ENCODE data around the gene NAP1L4.

Gene NAP1L4

DNA sequence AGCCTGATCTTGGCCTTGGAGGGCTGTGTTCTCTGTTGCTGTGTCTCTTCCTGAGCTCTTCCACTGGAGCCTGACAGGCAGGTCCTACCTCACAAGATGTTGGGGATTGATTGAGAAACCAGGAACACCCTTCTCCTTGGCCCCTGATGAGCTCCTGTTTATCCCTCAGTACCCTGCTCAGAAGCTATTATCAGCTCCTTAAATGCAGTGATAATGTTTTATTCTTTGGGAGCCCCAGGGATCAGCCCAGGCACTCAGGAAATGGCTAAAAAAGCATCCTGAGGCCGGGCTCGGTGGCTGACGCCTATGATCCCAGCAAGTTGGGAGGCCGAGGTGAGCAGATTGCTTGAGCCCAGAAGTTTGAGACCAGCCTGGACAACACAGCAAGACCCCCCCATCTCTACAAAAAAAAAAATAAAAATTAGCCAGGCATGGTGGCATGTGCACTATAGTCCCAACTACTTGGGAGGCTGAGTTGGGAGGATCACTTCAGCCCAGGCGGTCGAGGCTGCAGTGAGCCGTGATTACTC lies 58.0 kb downstream of the NAP1L4 start:
- DNase-seq: no peak

DNA sequence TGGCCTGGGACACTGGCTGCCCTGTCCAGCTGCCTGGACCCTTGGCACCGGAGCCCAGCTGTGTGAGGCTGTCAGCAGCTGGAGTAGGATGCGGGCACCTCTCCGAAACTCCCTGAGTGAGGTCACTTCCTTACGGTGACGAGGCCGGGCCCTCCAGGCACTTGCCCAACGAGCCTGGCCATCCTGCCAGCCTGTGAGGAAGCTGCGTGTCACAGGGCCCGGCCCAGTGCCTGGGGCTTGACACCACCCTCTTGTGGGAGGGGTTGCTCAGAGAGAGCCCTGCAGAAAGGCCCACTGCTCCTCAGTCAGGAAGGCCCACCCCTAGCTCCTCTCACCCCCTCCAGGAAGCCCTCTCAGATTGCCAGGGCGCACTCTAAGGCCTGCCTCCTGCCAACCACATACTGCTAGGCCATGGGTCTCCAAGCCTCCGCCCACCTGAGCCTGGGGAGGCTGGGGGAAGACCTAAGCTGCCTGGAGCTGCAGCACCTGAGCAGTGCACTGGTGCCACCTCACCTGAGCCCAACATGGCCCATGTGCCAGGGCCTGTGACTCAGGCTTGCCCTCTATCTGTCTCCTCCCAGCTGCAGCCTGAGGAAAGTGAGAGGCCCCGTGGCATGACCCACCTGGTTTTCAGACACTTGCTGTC lies 58.6 kb downstream of the NAP1L4 start:
- peak; percentile 98 to 99 (median 99) for DNase-seq

DNA sequence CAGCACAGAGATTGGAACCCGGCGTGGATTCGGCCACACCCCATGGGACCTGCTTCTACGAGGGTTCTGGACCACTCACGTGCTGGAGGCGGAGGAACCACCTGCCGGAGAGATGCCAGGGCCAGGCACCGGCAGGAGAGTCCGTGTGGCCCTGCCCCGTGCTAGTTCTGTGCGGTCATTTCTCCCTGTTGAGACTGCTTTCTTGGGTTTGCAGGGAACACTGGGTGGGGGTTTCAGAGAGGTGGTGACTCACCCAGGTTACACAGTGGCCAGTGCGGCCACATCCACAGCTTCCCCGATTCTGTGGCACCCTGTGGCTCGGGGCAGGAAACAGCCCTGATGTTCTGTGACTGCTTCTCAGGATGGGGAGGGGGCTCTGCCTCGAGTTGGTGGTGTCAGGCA lies 59.3 kb downstream of the NAP1L4 start:
- peak; percentile 84 to 86 (median 85) for DNase-seq

DNA sequence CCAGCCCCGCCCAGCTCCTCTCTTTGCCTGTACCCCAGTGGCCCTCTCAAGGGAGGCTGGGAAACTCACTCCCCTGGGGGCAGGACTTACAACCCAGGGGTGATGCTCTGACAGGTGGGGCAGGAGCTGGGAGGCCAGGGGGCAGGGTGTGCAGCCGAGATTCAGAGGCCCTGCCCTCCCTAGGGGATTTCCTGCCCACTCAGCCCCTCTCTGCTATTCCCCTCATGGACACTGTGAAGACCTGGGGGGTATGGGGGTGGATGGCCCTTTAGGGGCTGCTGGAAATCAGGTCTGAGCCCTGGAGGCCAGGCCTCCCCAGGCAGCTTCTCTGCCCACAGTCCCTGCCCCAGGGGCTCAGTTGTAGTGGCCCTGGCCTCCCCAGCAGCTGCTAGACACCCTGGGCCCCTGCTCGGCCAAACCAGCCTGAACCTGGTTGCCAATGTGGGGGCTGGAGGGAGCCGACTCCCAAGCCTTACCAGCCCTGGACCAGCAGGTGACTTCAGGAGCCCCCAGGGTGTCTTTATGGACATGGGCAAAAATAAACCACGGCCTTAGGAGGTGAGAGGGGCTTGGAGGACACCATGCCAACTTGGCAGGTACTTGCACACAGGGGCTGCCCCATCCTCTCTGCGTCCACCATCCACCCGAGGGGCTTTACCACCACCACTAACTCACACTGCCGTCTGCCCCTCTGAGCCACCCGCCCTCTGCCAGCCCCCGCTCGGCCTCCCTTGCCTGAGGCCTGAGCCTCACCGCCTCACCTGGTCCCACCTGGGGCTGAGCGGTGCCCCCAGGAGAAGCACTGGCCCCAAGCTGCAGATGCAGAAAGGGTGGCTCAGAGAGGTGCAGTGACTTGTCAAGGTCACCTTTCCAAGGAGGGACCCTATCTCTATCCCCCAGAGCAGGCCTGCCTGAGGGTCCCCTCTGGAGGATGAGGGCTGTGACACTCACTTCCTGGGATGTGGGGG lies 60.1 kb downstream of the NAP1L4 start:
- DNase-seq: no peak

DNA sequence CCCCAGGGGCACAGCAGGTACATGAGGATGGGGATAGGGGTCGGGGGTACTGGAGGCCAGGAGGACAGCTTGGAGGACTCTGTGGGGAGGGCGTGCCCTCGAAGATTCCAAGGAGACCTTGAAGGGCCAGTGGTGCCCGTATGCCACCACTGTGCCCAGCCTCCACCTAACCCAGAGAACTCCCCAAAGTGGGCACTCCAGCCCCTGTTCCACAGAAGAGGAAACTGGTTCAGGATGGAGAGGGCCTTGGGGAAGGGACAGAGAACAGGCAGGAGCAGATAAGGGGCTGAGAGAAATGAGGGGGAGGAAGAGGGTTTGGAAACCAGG lies 60.7 kb downstream of the NAP1L4 start:
- DNase-seq: no peak

DNA sequence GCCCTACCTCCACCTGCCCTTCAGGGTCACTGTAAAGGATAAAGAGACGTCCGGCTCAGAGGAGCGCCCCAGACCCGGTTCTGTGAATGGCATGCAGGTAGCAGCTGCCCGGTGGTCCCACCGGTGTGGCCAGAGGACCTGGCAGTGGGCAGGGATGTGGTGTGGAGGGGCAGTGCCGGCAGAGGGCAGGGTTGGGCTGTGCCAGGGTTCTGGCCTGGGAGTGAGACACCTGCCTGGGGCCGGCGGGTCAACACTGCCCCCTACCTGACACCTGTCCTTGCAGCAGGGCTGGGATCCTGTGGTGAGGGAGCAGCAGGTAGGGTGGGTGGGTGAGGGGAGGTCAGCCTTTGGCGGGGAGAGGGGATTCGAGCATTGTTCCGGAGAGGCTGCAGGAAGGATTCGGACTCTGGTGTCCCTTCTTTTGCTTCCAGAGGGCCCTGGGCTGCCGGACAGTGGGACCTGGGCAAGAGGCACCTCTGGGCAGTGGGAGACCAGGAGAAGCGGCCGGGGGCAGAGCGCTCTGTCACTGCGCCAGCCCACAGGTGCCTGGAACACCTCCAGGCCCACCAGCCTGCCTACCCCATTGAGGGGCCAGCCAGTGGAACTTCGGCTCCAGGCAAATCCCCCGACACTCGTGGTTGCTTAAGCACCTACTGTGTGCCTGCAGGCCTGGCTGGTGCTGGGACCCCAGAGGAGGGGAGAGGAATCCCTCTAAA lies 61.3 kb downstream of the NAP1L4 start:
- DNase-seq: peak in 2 of 3 donors; percentile 22 to 58

DNA sequence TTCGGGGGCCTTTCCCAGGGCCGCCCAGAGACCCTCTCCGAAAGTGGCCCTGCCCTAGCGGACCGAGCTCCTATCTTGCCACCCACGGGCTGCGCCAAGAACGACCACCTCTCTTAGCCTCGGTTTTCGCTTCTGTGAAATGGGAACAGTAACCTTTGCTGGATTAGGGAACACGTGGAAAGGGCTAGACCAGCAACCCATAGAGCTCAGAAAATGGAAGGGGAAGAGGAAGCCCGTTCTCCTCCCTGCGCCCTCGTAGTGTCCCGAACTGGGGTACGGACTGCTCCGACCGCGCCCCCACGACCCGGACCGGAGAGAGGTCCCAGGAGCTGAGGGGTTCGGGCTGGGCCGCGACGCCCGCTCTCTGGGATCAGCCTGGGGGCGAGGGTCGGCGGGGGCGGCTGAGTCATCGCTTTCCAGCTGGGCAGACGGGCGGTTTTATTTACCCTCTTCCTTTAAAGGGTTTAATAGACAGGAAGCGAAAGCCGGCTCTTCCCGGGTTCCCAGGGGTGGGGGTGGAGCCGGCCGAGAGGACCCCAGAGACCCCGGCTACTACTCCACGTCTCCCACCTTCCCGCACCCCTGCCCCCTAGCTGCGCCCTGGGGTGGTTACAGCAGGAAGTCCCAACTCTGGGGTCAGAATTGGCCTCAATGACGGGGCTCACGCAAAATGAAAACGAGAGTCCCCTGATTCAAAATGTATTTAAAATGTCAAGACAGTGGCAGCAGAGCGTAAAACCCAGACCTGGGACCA lies 62.0 kb downstream of the NAP1L4 start:
- DNase-seq: peak; percentile 76 to 84 (median 79)

DNA sequence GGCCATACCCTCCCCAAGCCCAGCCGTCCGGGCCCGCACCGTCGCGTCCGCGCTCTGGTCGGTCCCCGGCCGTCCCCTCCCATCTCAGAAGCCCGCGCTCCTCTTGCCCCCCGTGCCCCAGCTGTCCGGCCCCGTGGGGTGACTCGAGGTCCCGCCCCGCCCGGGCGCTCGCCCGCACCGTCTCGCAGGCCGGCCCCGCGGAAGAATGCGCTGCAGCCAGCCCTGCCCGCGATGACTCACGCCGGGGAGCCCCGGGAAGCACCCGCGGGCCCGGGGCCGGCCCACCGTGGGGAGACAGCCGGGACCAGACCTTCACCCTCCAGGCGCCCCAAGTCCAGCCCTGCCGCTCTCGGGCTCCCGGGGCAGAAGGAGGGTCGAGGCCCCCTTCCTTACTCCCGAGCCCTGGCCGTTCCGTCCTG lies 62.6 kb downstream of the NAP1L4 start:
- DNase-seq: peak; percentile 95 to 98 (median 96)

DNA sequence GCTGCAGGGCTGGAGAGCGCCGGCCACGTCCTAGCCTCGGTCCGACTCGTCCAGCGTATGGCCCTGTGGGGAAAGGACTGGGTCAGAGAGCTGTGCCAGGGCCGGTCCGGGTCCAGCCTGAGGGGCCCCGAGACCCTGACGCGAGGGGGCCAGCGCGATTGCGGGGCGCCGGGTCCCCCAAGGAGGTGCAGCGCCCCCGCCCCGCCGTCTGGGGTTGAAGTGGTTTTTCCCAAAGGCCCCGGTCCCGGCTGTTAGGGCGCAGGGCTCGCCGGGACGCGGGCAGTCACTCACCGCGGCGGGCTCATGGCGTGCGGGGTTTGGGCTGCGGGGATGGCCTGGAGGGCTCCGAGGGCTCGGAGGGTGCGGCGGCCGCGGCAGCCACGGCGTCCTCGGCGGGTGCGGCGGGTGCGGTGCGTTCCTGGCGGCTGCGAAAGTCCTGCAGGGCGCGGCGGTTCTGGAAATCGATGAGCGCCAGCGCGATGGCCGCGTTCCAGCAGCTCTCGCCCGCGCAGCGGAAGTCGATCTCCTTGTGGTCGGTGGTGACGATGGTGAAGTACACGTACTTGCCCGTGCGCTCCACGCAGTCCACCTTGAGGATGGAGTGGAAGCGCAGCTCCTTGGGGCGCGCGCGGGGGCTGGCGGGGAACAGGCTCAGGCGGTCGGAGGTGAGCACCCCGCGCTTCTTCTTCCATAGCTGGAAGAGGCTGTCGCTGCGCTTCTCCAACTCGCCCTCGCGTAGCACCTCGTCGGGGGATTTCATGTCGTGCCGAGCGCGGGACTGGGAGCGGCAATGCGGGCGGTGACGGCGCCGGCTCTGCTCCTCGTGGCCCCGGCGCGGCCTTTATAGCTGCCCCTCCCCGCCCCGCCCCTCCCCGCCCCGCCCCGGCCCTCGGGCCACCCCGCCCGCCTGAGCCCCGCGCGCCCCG lies 63.3 kb downstream of the NAP1L4 start, which contains the start of gene PHLDA2:
Gene PHLDA2, minus strand, starts transcription at position 816 of the 926 bp plus-strand sequence. Its CDS starts 56 bp downstream, at position 760.
- peak; percentile 74 to 89 (median 84) for DNase-seq

DNA sequence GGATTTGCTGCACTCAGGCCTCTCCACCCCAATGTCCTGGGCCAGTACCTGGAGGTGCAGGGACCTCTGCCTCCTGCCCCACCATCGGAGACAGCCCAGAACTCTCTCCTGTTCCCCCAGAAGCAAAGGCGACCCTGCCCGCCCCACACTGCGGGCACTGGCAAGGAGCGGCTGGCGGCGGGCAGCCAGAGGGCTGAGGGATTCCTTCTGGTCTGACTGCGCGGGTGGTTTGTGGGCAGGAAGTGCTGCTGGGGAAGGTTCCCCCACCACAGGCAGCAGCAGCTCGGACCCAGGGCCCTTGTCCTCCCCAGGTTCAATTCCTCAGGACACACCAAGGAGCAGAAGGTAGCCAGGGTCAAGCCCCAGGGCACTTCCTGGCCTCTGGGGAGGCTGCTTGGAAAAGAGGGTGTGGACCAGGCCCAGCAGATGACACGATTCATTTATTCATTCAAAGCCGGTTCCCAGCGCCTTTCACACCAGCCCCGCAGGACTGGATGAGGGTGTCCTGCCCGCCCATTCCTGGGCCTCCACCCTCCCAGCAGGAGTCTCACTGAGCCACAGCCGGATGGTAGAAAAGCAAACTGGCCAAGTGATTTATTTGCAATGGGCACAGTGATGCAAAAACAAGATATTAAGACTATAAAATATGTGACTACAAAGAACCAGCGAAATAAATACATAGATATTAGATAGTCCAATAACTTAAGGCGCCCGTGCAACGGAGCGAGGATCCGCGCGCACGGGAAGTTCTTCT lies 64.1 kb downstream of the NAP1L4 start:
- peak; percentile 29 to 42 (median 33) for DNase-seq

DNA sequence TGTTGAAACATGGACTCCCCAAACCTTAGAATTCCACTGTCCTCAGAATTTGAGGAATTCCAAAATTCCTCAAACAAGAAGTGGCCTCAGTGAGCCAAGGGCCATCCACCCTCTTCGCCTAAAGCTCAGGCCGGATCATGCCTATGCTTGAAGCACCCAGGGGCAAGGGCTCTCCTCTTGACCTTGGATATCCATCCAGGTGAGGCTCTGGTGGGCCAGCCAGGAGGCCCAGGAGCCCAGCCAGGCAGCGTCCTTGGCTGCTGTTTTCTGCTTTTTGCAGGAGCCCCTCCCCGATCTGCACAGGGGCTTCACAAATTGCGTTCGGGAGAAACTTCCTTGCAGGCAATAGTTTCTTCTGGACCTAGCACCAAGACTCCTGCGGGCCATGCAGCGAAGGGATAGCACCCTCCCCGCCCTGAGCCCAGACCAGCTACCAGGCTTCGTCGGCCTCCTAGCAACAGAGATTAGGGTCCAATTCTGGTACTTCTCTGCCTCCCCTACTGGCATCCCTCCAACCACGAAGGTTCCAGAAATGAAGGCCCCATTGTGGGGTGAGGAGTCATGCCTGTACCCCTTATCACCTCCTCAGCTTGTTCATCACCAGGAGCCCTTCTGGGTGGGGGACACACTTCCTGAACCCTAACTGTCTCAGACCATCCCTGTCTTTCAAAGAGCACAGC lies 64.9 kb downstream of the NAP1L4 start:
- no peak for DNase-seq

DNA sequence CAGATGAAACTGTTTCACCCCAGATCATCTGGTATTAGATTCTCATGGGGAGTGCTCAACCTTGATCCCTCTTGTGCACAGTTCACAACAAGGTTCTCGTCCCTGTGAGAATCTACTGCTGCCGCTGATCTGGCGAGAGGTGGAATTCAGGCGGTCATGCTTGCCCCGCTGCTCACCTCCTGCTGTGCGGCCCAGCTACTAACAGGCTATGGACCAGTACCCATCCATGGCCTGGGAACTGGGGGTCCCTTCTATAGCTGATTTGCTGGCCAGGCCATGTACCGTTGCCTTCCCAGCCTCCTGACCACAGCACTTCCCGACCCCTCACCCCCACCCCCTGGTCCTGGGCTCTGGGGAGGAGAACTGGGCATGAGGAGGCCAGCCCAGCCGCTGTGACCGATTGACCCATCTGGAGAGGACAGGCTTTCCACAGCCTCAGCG lies 65.5 kb downstream of the NAP1L4 start:
- DNase-seq: no peak

DNA sequence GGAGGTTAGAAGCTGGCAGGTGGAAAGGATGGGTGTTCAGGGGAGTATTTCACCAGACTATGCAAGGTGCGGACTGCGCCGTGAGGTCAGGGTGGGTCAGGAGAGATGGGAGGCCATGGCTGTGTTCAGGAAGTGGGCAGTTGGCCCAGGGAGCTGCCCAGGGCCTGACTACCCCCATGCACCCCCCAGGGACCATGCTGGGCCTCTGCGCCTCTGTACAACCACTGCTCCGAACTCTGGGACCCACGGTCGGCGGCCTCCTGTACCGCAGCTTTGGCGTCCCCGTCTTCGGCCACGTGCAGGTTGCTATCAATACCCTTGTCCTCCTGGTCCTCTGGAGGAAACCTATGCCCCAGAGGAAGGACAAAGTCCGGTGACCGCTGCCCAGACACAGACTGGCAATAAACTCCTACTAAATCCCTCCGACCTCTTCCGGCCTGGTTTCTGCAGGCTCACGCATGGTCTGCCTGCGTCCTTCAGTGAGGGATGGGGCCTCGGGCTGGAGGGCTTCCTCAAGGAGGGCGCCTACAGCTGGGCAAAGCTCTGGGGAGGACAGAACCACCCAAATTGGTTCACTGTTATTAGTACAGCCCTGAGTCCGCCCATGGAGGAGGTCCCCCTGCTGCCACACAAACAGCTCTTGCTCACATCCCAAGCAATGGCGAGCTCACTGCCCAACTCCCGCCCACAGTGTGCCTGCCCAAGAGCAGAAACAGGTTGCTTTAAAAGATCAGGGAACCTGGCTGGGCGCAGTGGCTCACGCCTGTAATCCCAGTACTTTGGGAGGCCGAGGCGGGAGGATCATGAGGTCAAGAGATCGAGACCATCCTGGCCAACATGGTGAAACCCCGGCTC lies 67.1 kb downstream of the NAP1L4 start:
- DNase-seq: no peak

DNA sequence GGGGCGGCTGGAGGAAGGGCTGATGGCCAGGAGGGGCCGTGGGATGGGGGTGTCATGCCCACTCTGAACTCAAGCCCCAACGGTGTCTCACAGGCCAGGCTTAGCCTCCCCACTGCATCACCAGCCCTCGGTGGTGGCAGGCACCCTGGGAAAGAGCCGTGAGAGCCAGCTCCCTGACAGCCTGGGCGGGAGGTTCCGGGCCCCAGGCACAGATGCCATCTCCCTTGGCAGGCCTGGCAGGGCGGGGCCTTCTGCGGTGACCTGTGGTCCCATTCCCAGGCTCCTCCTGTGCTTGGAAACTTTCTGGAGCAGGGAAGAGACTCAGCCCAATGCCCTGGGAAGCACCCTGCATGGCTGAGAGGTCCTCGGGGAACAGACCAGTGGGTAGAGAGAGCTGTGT lies 67.7 kb downstream of the NAP1L4 start:
- DNase-seq: no peak

DNA sequence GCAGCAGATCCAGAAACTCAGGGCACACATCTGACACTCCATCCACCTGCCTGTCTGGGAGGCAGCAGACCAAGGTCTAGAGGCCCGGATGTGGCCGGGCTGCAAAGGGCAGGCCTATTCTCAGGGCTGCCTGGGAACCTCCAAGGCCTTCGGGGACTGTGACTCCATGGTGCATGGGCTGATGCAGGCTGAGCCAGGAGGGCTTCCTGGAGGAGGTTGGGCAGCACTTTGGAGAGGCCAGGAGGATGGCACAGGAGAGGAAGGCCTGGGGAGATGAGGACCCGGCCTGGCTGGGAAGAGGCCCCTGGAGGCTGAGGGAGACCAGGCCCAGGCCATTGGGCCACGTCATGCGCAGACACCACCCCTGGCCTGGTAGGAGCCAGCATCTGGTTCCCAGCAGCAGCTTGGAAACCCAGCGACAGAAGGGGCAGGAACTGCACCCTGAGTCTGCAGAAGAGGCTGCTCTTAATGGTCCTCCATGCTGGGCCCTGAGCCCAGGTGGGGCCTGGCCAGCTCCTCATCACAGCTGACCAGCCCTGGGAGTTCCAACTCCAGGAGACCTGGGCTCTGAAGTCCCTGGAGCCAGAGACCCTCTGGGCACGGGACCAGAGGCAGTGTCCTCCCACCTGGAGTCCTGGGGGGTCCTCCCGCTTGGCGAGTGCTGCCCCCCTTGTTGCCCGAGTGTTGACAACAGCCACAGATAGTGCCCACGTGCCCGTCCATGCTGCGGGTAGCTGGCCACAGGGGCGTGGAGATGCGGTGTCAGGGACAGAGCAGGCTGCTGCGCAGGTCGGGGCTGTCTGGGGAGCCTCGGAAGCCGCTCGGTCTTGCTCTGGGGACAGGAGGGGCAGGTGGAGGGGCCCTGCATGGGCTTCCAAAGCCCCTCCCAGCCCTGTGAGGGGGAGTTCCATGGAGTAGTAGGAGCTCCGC lies 68.4 kb downstream of the NAP1L4 start:
- DNase-seq: no peak

DNA sequence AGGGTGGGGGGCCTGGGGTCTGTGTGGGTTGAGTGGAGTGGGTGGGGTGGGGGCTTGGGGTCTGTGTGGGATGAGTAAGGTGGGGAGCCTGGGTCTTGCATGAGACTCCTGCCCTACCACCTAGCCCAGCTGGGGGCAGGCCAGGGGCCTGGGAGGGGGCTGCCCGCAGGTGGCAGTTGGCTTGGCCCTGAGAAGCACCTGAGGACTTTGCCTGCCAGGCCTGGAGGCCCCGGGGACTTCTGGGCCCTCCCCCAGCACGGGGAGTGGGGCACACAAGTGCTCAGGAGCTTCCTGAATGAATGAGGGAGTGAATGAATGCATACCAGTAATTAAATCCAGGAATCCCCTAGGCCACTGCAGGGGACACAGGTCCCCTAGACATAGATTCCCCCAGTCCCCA lies 69.5 kb downstream of the NAP1L4 start:
- DNase-seq: no peak

DNA sequence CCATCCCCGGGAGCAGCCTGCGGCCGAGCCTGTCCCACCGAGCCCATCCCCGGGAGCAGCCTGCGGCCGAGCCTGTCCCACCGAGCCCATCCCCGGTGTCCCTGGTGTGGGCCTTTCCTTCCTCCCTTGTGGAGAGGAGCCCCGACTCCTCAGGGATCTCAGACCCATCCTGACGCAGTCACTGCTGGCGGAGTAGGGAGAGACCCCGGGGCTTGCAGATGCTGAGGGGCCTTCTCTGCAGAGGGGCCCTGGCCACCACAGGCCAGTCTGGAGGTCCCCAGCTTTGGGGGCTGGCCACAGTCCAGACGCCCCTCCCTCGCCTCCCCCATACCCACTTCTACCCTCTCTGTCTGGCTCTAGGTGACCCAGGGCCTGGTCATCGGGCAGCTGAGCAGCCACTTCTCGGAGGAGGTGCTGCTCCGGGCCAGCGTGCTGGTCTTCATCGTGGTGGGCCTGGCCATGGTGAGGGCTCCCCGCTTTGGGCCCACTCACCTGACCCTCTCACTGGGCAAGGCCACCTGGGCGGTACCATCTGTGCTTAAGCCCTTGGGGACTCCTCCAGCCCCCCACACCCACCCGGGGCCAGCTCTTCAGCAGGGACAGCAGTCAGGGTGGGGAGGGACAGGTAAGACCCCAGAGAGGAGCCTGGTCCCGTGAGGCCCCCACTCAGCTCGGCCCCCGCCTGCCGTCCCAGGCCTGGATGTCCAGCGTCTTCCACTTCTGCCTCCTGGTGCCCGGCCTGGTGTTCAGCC lies 70.2 kb downstream of the NAP1L4 start:
- no peak for DNase-seq

Data from suppressor macrophage treated with lipopolysaccharide for 1 hour (primary cell).